Astrocyte (in vitro differentiated cells and primary cell): ENCODE results near the gene MYL6. TPM values are rescaled to one million over a fixed set of nuclear protein-coding genes. Genes with fewer than 3 reads are reported as not detected.
A peak's percentile ranks its signal among the peaks of the same experiment; 100 is the strongest.

Experiments
- DNase-seq: peaks from one replicate; pipeline ENCODE4 v3.0.0-alpha.2; 2010; ENCODE audit warnings: low read depth
- FAIRE-seq: peaks from 2 replicates; lab custom pipeline; 2011; peaks lifted over from hg19 to GRCh38; lab: Jason Lieb, UNC
- H2AFZ ChIP-seq: 2 replicates; pipeline ENCODE4 v1.6.0; 2012; ENCODE audit warnings: low read depth, low read length, inconsistent platforms
- H3K27ac ChIP-seq: 2 replicates; pipeline ENCODE4 v1.5.1; 2011; ENCODE audit warnings: low read depth, low read length, inconsistent platforms
- H3K27me3 ChIP-seq: 2 replicates; pipeline ENCODE4 v1.6.0; 2011; ENCODE audit warnings: low read length, inconsistent platforms; ENCODE audit not compliant: insufficient read depth
- H3K36me3 ChIP-seq: 2 replicates; pipeline ENCODE4 v1.5.1; 2011; ENCODE audit warnings: low read length, inconsistent platforms; ENCODE audit not compliant: insufficient read depth
- H3K4me1 ChIP-seq: 2 replicates; pipeline ENCODE4 v1.5.1; 2011; ENCODE audit warnings: low read length, inconsistent platforms; ENCODE audit not compliant: insufficient read depth
- H3K4me2 ChIP-seq: 2 replicates; pipeline ENCODE4 v1.6.0; 2012; ENCODE audit warnings: low read length, inconsistent platforms
- H3K4me3 ChIP-seq: 2 replicates; pipeline ENCODE4 v1.5.1; 2011; ENCODE audit warnings: low read depth, mild to moderate bottlenecking, low read length, inconsistent platforms; ENCODE audit not compliant: insufficient read depth
- H3K79me2 ChIP-seq: 2 replicates; pipeline ENCODE4 v1.6.0; 2012; ENCODE audit warnings: mild to moderate bottlenecking, low read length, inconsistent platforms; ENCODE audit not compliant: insufficient read depth
- H3K9ac ChIP-seq: 2 replicates; pipeline ENCODE4 v1.6.0; 2012; ENCODE audit warnings: mild to moderate bottlenecking, low read length, inconsistent platforms
- H3K9me3 ChIP-seq: 2 replicates; pipeline ENCODE4 v1.5.1; 2012; ENCODE audit warnings: low read depth, mild to moderate bottlenecking, low read length, inconsistent platforms; ENCODE audit not compliant: insufficient read depth
- H4K20me1 ChIP-seq: 2 replicates; pipeline ENCODE4 v1.6.0; 2012; ENCODE audit warnings: low read length, inconsistent platforms; ENCODE audit not compliant: insufficient read depth
- H3K27ac Mint-ChIP-seq: one replicate; pipeline ENCODE4 v1.8.0; 2021; ENCODE audit warnings: mild to moderate bottlenecking, mixed read lengths; ENCODE audit not compliant: unreplicated experiment
- H3K27me3 Mint-ChIP-seq: one replicate; pipeline ENCODE4 v1.8.0; 2021; ENCODE audit warnings: low read depth, mixed read lengths; ENCODE audit not compliant: unreplicated experiment
- H3K36me3 Mint-ChIP-seq: one replicate; pipeline ENCODE4 v1.8.0; 2021; ENCODE audit warnings: low read depth, mixed read lengths; ENCODE audit not compliant: unreplicated experiment
- H3K4me1 Mint-ChIP-seq: one replicate; pipeline ENCODE4 v1.8.0; 2021; ENCODE audit warnings: low read depth, mixed read lengths; ENCODE audit not compliant: unreplicated experiment
- H3K4me3 Mint-ChIP-seq: one replicate; pipeline ENCODE4 v1.8.0; 2021; ENCODE audit warnings: mild to moderate bottlenecking, moderate library complexity, mixed read lengths; ENCODE audit not compliant: unreplicated experiment
- H3K9me3 Mint-ChIP-seq: one replicate; pipeline ENCODE4 v1.8.0; 2021; ENCODE audit warnings: mild to moderate bottlenecking, mixed read lengths; ENCODE audit not compliant: unreplicated experiment
- CTCF ChIP-seq: IDR thresholded peaks from 2 replicates; pipeline ENCODE4 v1.5.1; 2011; ENCODE audit warnings: low read depth, mild to moderate bottlenecking, inconsistent platforms, low read length, moderate library complexity; ENCODE audit not compliant: insufficient read depth
- EZH2 ChIP-seq: IDR thresholded peaks from 2 replicates; pipeline ENCODE4 v1.6.1; 2012; ENCODE audit warnings: mild to moderate bottlenecking, low read length, inconsistent platforms; ENCODE audit not compliant: insufficient read depth
- total RNA-seq: library from RNA; stranded (reverse); gene quantifications from 2 replicates; pipeline ENCODE4 v1.2.1, GENCODE V29; 2021

Gene MYL6
- total RNA-seq, 1 donor from 2014 or later: 2,685 TPM

GRCh38 chr12:56186957-56187356, 28.8 kb downstream of the MYL6 start:
- no peak overlapping the region for H3K27ac Mint-ChIP-seq
- Histone ChIP-seq H2AFZ (no peak overlapping the region), H3K9ac (no peak overlapping the region), H3K4me3 (no peak overlapping the region), H3K27ac (no peak overlapping the region), H3K79me2 (peaks cover 30% of the 10 kb centered on the region), H3K27me3 (no peaks in the 10 kb centered on the region), H3K4me2 (peak overlapping the region; percentile 85), H4K20me1 (peaks cover 27% of the 10 kb centered on the region), H3K36me3 (peaks cover 29% of the 10 kb centered on the region), H3K4me1 (peaks cover 13% of the 10 kb centered on the region), H3K9me3 (no peaks in the 10 kb centered on the region)
- TF ChIP-seq CTCF (no peak), EZH2 (no peak)
- H3K4me3 Mint-ChIP-seq: peak overlapping the region; percentile 91
- no peak for FAIRE-seq
- peaks cover 3% of the 10 kb centered on the region for H3K36me3 Mint-ChIP-seq
- H3K9me3 Mint-ChIP-seq: no peaks in the 10 kb centered on the region
- H3K4me1 Mint-ChIP-seq: peaks cover 6% of the 10 kb centered on the region
- DNase-seq: no peak
- no peaks in the 10 kb centered on the region for H3K27me3 Mint-ChIP-seq

DNA sequence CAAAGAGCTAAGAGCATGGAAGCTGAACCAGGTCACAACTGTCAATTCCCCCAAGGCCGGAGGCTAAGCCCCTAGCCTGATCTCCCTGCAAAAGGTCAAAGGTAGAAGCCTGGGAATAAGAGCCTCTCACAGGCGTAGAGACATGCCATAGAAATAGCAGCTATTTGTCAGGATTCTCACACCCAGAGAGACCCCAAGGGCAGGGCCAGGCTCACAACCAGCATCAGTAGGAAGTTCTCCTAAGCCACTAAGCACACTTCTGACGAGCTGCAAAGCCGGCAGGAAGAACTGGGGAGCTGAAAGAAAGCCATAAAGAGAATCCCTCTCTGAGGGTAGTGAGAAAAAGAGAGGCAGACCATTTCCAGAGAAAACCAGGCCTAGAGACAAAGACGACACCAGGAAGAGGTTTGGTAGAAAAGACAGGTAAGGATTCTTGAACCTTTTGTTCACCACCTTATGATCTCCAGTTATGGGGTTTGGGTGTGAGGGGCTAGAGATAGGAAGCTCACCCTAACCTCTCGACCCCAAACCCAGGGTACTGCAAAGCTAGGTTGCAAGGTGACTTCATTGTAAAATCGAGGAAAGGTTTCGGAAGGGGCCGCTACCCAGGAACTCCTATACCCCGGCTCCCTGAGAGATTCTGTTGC, 30.1 kb downstream of the MYL6 start:
- peak overlapping the region; percentile 91 for H3K4me3 Mint-ChIP-seq
- Histone ChIP-seq H3K79me2 (peaks cover 30% of the 10 kb centered on the region), H3K4me1 (peaks cover 13% of the 10 kb centered on the region)

More for the DNA sequence above, 30.1 kb downstream of the MYL6 start:
- Mint-ChIP-seq H3K27me3 (no peaks in the 10 kb centered on the region), H3K4me1 (peaks cover 6% of the 10 kb centered on the region), H3K36me3 (peaks cover 3% of the 10 kb centered on the region), H3K9me3 (no peaks in the 10 kb centered on the region), H3K27ac (peak overlapping the region; percentile 67)
- Histone ChIP-seq H3K4me3 (peak overlapping the region; percentile 75), H3K4me2 (peak overlapping the region; percentile 85), H3K9me3 (no peaks in the 10 kb centered on the region), H4K20me1 (peaks cover 27% of the 10 kb centered on the region), H3K9ac (peak overlapping the region; percentile 85), H3K27me3 (no peaks in the 10 kb centered on the region), H3K36me3 (peaks cover 25% of the 10 kb centered on the region), H3K27ac (no peak overlapping the region), H2AFZ (peak overlapping the region; percentile 49)
- DNase-seq: no peak
- no peak for TF ChIP-seq CTCF
- TF ChIP-seq EZH2: no peak
- FAIRE-seq: no peak
